IMR-90 (cell line): ENCODE data around the gene CYSLTR2. TPM values are rescaled to one million over a fixed set of nuclear protein-coding genes. Genes with fewer than 3 reads are reported as not detected.

Experiments
- ATAC-seq: fragments of 200-7000 bp; cut with Tn5 transposase; 2 replicates; pipeline ENCODE4 v1.9.1; 2020; ENCODE audit warnings: low read depth, mild to moderate bottlenecking, moderate library complexity
- BruUV-seq: library from RNA; stranded (reverse); fragments of 400-500 nt; replicated peaks from 2 replicates; lab custom pipeline; 2021; lab: Mats Ljungman, UMichigan
- CTCF ChIA-PET: fragments of 300-600 bp; formaldehyde crosslinking; extraction: SDS; loops from one replicate; lab custom pipeline; 2021; ENCODE audit warnings: antibody characterized with exemption; lab: Yijun Ruan, JAX
- POLR2A ChIA-PET: fragments of 300-600 bp; sonication (Branson Sonifier 250); formaldehyde crosslinking; loops from one replicate; lab custom pipeline; 2022; ENCODE audit warnings: antibody characterized with exemption; ENCODE audit not compliant: unreplicated experiment; lab: Charles Lee
- DNase-seq: peaks from one replicate; pipeline ENCODE4 v3.0.0; 2013
- H2AFZ ChIP-seq: replicated peaks from 2 replicates; pipeline ENCODE3; 2013; ENCODE audit warnings: low read length, mild to moderate bottlenecking; ENCODE audit not compliant: poor library complexity
- H2AK5ac ChIP-seq: 2 replicates; pipeline ENCODE4 v1.6.1; 2013; ENCODE audit warnings: low read depth, low read length, inconsistent platforms
- H2AK9ac ChIP-seq: replicated peaks from 2 replicates; pipeline ENCODE3; 2013; ENCODE audit warnings: mild to moderate bottlenecking, low read depth, low read length, moderate library complexity; ENCODE audit not compliant: poor library complexity
- H2BK120ac ChIP-seq: 2 replicates; pipeline ENCODE4 v1.6.1; 2013; ENCODE audit warnings: low read depth, low read length, inconsistent platforms
- H2BK15ac ChIP-seq: 3 replicates; pipeline ENCODE4 v1.6.1; 2013; ENCODE audit warnings: low read depth, low read length, inconsistent platforms
- H2BK20ac ChIP-seq: 2 replicates; pipeline ENCODE4 v1.6.1; 2013; ENCODE audit warnings: low read depth, mild to moderate bottlenecking, inconsistent platforms, low read length, moderate library complexity
- H2BK5ac ChIP-seq: 2 replicates; pipeline ENCODE4 v1.6.1; 2013; ENCODE audit warnings: mild to moderate bottlenecking, low read depth, low read length, inconsistent platforms; ENCODE audit not compliant: poor library complexity, severe bottlenecking
- H3K14ac ChIP-seq: replicated peaks from 2 replicates; pipeline ENCODE4 v1.6.1; 2013; ENCODE audit warnings: low read depth, low read length, inconsistent platforms
- H3K18ac ChIP-seq: 2 replicates; pipeline ENCODE4 v1.6.1; 2013; ENCODE audit warnings: low read depth, low read length, control low read depth
- H3K23ac ChIP-seq: 2 replicates; pipeline ENCODE4 v1.6.1; 2013; ENCODE audit warnings: low read depth, low read length, inconsistent platforms
- H3K27ac ChIP-seq: 2 replicates; pipeline ENCODE4 v1.5.1; 2013; ENCODE audit warnings: mild to moderate bottlenecking, control low read depth, low read length; ENCODE audit not compliant: insufficient read depth
- H3K27me3 ChIP-seq: 2 replicates; pipeline ENCODE4 v1.6.1; 2013; ENCODE audit warnings: low read length; ENCODE audit not compliant: control insufficient read depth, insufficient read depth
- H3K36me3 ChIP-seq: 2 replicates; pipeline ENCODE4 v1.6.1; 2013; ENCODE audit warnings: low read length, mixed read lengths; ENCODE audit not compliant: control insufficient read depth, insufficient read depth
- H3K4ac ChIP-seq: 2 replicates; pipeline ENCODE4 v1.6.1; 2013; ENCODE audit warnings: low read depth, low read length, inconsistent platforms
- H3K4me1 ChIP-seq: 2 replicates; pipeline ENCODE4 v1.6.1; 2013; ENCODE audit warnings: low read length, mixed read lengths; ENCODE audit not compliant: control insufficient read depth, insufficient read depth
- H3K4me2 ChIP-seq: 2 replicates; pipeline ENCODE4 v1.6.1; 2013; ENCODE audit warnings: low read depth, mild to moderate bottlenecking, control low read depth, low read length, moderate library complexity
- H3K4me3 ChIP-seq: 2 replicates; pipeline ENCODE4 v1.5.1; 2013; ENCODE audit warnings: low read depth, mild to moderate bottlenecking, control low read depth, low read length, moderate library complexity; ENCODE audit not compliant: insufficient read depth
- H3K56ac ChIP-seq: 2 replicates; pipeline ENCODE4 v1.6.1; 2013; ENCODE audit warnings: low read length, inconsistent platforms; ENCODE audit not compliant: insufficient read depth; ENCODE audit errors: extremely low read depth
- H3K79me1 ChIP-seq, 2 experiments: 2 replicates each; pipeline ENCODE4 v1.6.1; 2013; ENCODE audit warnings: low read length in 2 of 2, inconsistent platforms in 1 of 2, low read depth in 1 of 2
- H3K9ac ChIP-seq: 2 replicates; pipeline ENCODE4 v1.6.1; 2013; ENCODE audit warnings: low read depth, low read length, control low read depth
- H3K9me1 ChIP-seq: 2 replicates; pipeline ENCODE4 v1.6.1; 2013; ENCODE audit warnings: low read length, inconsistent platforms; ENCODE audit not compliant: insufficient read depth
- H3K9me3 ChIP-seq: 2 replicates; pipeline ENCODE4 v1.6.1; 2013; ENCODE audit warnings: low read length; ENCODE audit not compliant: control insufficient read depth, insufficient read depth
- H4K20me1 ChIP-seq: 2 replicates; pipeline ENCODE4 v1.6.1; 2013; ENCODE audit warnings: low read length, inconsistent platforms; ENCODE audit not compliant: insufficient read depth
- H4K5ac ChIP-seq: 2 replicates; pipeline ENCODE4 v1.6.1; 2013; ENCODE audit warnings: mild to moderate bottlenecking, low read depth, low read length, control low read depth
- H4K8ac ChIP-seq, 2 experiments: 2 replicates each; pipeline ENCODE4 v1.6.1; 2013; ENCODE audit warnings: low read depth in 2 of 2, low read length in 2 of 2, control low read depth in 1 of 2, inconsistent platforms in 1 of 2
- H4K91ac ChIP-seq: 2 replicates; pipeline ENCODE4 v1.6.1; 2013; ENCODE audit warnings: low read depth, low read length, inconsistent platforms; ENCODE audit not compliant: insufficient read depth
- CTCF ChIP-seq: conservative IDR thresholded peaks from 2 replicates; pipeline ENCODE4 v1.5.1; 2012; ENCODE audit warnings: mild to moderate bottlenecking, low read depth, low read length, improper control_type of control experiment
- ELK1 ChIP-seq: fragments of 150-350 bp; IDR thresholded peaks from 2 replicates; pipeline ENCODE4 v1.6.1; 2016; ENCODE audit warnings: low read depth, mild to moderate bottlenecking, low read length, moderate library complexity, borderline replicate concordance
- POLR2A ChIP-seq: IDR thresholded peaks from 2 replicates; pipeline ENCODE4 v1.6.1; 2012; ENCODE audit warnings: mild to moderate bottlenecking, low read depth, low read length
- WGBS, 2 experiments: methylation state at CpG; one replicate each; pipeline versions ENCODE4 v1.1.5 to v1.1.7; 2013; ENCODE audit warnings: missing lambda C conversion rate in 2 of 2; ENCODE audit not compliant: insufficient read length in 1 of 2; ENCODE audit errors: extremely low coverage in 2 of 2; 5-methylcytosine and 5-hydroxymethylcytosine counted together
- dilution Hi-C: fragments of 300-500 bp; cut with HindIII; formaldehyde crosslinking; loops from one replicate; pipeline ENCODE4 v1.14.3; 2018; ENCODE audit warnings: low sequenced_read_pairs; ENCODE audit not compliant: unreplicated experiment
- in situ Hi-C: fragments of 300-500 bp; cut with MboI; formaldehyde crosslinking; loops from 3 replicates; pipeline ENCODE4 v1.14.3; 2019; ENCODE audit warnings: low sequenced_read_pairs, inconsistent platforms, mixed read lengths
- intact Hi-C: fragments of 100-400 bp; cut with micrococcal nuclease; formaldehyde crosslinking; loops from 2 replicates; pipeline ENCODE4 v1.10.0; 2022
- polyA plus RNA-seq, 3 experiments: library from polyadenylated mRNA; depleted of rRNA; stranded (reverse); fragments of >200 nt; gene quantifications; 2 replicates each; pipeline ENCODE4 v1.2.3, GENCODE V29; 2012; ENCODE audit warnings: low replicate concordance in 1 of 3
- total RNA-seq: library from RNA; depleted of rRNA; stranded (reverse); fragments of >200 nt; gene quantifications from 2 replicates; pipeline ENCODE4 v1.2.3, GENCODE V29; 2012

Gene CYSLTR2
- total and polyA plus RNA-seq, 2 of the 4 experiments (the other 2 are of a cell fraction): not detected

- H3K4me1 ChIP-seq: peaks cover 5% of the 10 kb centered on the region
- H4K91ac ChIP-seq: no peak overlapping the region
- no peak overlapping the region for H3K56ac ChIP-seq
- dilution Hi-C loops: no loop called here
- in situ Hi-C loops: no loop called here
- no peak overlapping the region for H3K23ac ChIP-seq
- no CpG with 5 or more reads among the region's 3 CpGs for WGBS, 2 experiments
- no peak overlapping the region for H3K4me3 ChIP-seq
- TF ChIP-seq ELK1 (no peak), CTCF (no peak), POLR2A (no peak)
- H2BK20ac ChIP-seq: no peak overlapping the region
- no peak overlapping the region for H2AFZ ChIP-seq
- no peak overlapping the region for H3K27ac ChIP-seq
- no peak overlapping the region for H2AK5ac ChIP-seq
- no peak overlapping the region for H3K4ac ChIP-seq
- no peak overlapping the region for H2BK120ac ChIP-seq
- CTCF ChIA-PET: interaction anchor here (1.2 kb wide), 1 partner anchor 15 kb away, joined by 4 read pairs; no protein-coding TSS in a partner anchor
- H3K79me1 ChIP-seq: no peaks in the 10 kb centered on the region
- H3K9ac ChIP-seq: no peak overlapping the region
- no peaks in the 10 kb centered on the region for H3K36me3 ChIP-seq
- peaks cover 2% of the 10 kb centered on the region; the same call in 1 of the 2 replicates for H3K9me1 ChIP-seq
- no peak for ATAC-seq
- DNase-seq: no peak
- H4K20me1 ChIP-seq: no peaks in the 10 kb centered on the region
- no peak overlapping the region for H3K14ac ChIP-seq
- no peak overlapping the region for H2BK15ac ChIP-seq
- BruUV-seq: no TSS peak
- H3K18ac ChIP-seq: no peak overlapping the region
- no peaks in the 10 kb centered on the region for H3K9me3 ChIP-seq
- H4K5ac ChIP-seq: no peak overlapping the region
- H3K27me3 ChIP-seq: peaks cover 2% of the 10 kb centered on the region; the same call in 1 of the 2 replicates
- no peak overlapping the region for H2AK9ac ChIP-seq
- POLR2A ChIA-PET: no interaction called here
- no peak overlapping the region for H2BK5ac ChIP-seq
- H3K4me2 ChIP-seq: no peak overlapping the region
- intact Hi-C loops: no loop called here
- no peak overlapping the region for H4K8ac ChIP-seq
These were observed 81.8 kb downstream of the CYSLTR2 start for GRCh38 chr13:48735571-48735970.
